ENCODE results near the gene PHAF1.

DNA sequence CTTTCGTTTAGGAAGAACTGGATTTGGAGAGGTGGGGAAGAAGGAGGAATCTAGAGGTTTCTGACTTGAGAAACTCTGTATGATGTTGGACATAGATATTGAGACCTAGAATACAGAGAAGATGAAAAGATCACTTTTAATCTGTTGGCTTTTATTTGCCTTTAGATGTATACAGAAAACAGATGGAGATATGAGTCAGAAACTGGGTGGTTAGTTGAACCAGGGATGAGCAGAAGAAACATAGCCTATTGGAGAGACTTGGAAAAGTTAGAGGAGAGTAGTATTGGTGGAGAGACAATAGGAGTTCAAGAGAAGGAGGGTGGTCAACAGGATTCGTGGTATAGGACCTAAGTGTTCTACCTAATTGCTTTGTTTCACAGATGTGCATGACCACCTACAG, 5.1 kb downstream of the PHAF1 start:
- TF ChIP-seq, protein P1, sequence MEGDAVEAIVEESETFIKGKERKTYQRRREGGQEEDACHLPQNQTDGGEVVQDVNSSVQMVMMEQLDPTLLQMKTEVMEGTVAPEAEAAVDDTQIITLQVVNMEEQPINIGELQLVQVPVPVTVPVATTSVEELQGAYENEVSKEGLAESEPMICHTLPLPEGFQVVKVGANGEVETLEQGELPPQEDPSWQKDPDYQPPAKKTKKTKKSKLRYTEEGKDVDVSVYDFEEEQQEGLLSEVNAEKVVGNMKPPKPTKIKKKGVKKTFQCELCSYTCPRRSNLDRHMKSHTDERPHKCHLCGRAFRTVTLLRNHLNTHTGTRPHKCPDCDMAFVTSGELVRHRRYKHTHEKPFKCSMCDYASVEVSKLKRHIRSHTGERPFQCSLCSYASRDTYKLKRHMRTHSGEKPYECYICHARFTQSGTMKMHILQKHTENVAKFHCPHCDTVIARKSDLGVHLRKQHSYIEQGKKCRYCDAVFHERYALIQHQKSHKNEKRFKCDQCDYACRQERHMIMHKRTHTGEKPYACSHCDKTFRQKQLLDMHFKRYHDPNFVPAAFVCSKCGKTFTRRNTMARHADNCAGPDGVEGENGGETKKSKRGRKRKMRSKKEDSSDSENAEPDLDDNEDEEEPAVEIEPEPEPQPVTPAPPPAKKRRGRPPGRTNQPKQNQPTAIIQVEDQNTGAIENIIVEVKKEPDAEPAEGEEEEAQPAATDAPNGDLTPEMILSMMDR (IDR thresholded peaks at IDR 0.05 in 2 of 3, conservative IDR thresholded peaks at IDR 0.05 in 1 of 3; ENCODE audit: borderline replicate concordance in 1 of 3, insufficient read depth in 1 of 3, low read depth in 2 of 3, low read length in 2 of 3), result no peak
- TF ChIP-seq ELF1 (IDR thresholded peaks at IDR 0.05; ENCODE audit: borderline replicate concordance, low read depth), result no peak
- no peak for TF ChIP-seq POLR2A (IDR thresholded peaks at IDR 0.05; ENCODE audit: borderline replicate concordance, extremely low read depth, insufficient read depth, insufficient read length)
- TF ChIP-seq ZNF274 (IDR thresholded peaks at IDR 0.05; ENCODE audit: low read depth, low read length), result no peak
- no peak for TF ChIP-seq JUND (IDR thresholded peaks at IDR 0.05)
- TF ChIP-seq SP1 (IDR thresholded peaks at IDR 0.05; ENCODE audit: low read depth), result no peak
